ENCODE measurements around the gene GPD1. TPM values are rescaled to one million over a fixed set of nuclear protein-coding genes. Genes with fewer than 3 reads are reported as not detected.

GPD1 gene
- total RNA-seq, 2 donors from 2014 or later, result 7.0 to 232 TPM

- WGBS, 2 donors, result 84 to 100% methylated on average over 1 of the region's 1 CpG
- ATAC-seq (no peak), DNase-seq (no peak)
- H3K27ac ChIP-seq, result no peak overlapping the region
- no peak for TF ChIP-seq CTCF (IDR thresholded peaks at IDR 0.05)
- H3K9me3 ChIP-seq, result no peaks in the 10 kb centered on the region
- H3K36me3 ChIP-seq (replicated peaks in 1 of 2; ENCODE audit: insufficient read depth in 1 of 2, low read depth in 2 of 2), result no peaks in the 10 kb centered on the region
- peaks cover 6% of the 10 kb centered on the region for H3K4me1 ChIP-seq
- H3K4me3 ChIP-seq, result no peak overlapping the region
- H3K27me3 ChIP-seq, result no peaks in the 10 kb centered on the region
- intact Hi-C loops (cut with DNase I), result loop anchor here (5.0 kb wide), 1 partner anchor 102 kb away; no protein-coding TSS in a partner anchor
These were observed 28.0 kb upstream of the GPD1 start for GRCh38 chr12:50075808-50076170.

GRCh38 chr12:50077099-50077498 is 26.7 kb upstream of the GPD1 start:
- Histone ChIP-seq H3K27me3 (no peaks in the 10 kb centered on the region), H3K27ac (no peak overlapping the region), H3K36me3 (replicated peaks in 1 of 2; ENCODE audit: insufficient read depth in 1 of 2, low read depth in 2 of 2) (no peaks in the 10 kb centered on the region), H3K4me1 (peaks cover 6% of the 10 kb centered on the region), H3K4me3 (no peak overlapping the region), H3K9me3 (no peaks in the 10 kb centered on the region)
- no peak for TF ChIP-seq CTCF (IDR thresholded peaks at IDR 0.05)
- TF ChIP-seq POLR2A (IDR thresholded peaks at IDR 0.05), result no peak
- intact Hi-C loops (cut with DNase I), result loop anchor here (5.0 kb wide), 1 partner anchor 100 kb away; no protein-coding TSS in a partner anchor
- no peak for DNase-seq
- no peak for ATAC-seq
- 62 to 75% methylated on average over 11 to 12 of the region's 12 CpGs for WGBS, 2 donors

DNA sequence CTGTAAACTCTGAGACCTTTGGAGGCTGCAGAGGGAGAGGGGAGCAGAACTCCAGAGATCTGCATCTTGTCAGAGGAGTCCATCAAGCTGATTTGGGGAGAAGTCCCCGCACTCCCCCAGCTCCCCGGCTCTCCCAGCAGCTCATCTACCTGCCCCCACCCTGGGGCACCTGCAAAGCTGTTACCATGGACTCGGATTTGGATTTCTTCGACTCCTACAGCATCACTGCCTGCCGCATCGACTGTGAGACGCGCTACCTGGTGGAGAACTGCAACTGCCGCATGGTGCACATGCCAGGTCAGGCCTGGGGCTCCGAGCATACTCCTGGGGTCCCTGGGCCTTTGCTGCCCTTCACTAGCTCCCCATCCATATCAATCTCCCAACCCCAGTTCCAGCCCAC is 25.5 kb upstream of the GPD1 start:
- TF ChIP-seq CTCF (IDR thresholded peaks at IDR 0.05) (no peak), POLR2A (IDR thresholded peaks at IDR 0.05) (no peak)
- Histone ChIP-seq H3K27me3 (no peaks in the 10 kb centered on the region), H3K36me3 (replicated peaks in 1 of 2; ENCODE audit: insufficient read depth in 1 of 2, low read depth in 2 of 2) (no peaks in the 10 kb centered on the region), H3K9me3 (no peaks in the 10 kb centered on the region), H3K27ac (no peak overlapping the region), H3K4me3 (no peak overlapping the region), H3K4me1 (peaks cover 6% of the 10 kb centered on the region)
- WGBS, 2 donors, result 80 to 89% methylated on average over 10 of the region's 10 CpGs
- intact Hi-C loops (cut with DNase I), result loop anchor here (5.0 kb wide), 1 partner anchor 99 kb away; no protein-coding TSS in a partner anchor
- DNase-seq (no peak), ATAC-seq (no peak)

DNA sequence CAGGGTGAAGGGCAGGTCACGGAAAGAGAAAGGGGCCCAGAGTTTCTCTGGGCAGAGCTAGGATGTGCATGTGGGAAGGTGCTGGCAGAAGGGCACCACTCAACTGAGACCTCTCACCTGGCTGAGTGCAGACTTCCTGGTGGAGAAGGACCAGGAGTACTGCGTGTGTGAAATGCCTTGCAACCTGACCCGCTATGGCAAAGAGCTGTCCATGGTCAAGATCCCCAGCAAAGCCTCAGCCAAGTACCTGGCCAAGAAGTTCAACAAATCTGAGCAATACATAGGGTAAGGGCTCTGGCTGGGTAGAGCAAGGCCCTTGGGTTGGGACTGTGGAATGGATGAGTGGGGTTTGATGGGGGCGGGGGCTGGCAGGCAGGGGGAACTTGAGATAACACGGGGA is 24.0 kb upstream of the GPD1 start:
- 75 to 80% methylated on average over 5 of the region's 5 CpGs for WGBS, 2 donors
- DNase-seq (no peak), ATAC-seq (no peak)
- no peak for TF ChIP-seq CTCF (IDR thresholded peaks at IDR 0.05)
- no peak for TF ChIP-seq POLR2A (IDR thresholded peaks at IDR 0.05)
- intact Hi-C loops (cut with DNase I), result loop anchor here (5.0 kb wide), 1 partner anchor 98 kb away; no protein-coding TSS in a partner anchor
- H3K27ac ChIP-seq, result no peak overlapping the region
- peaks cover 9% of the 10 kb centered on the region for H3K4me1 ChIP-seq
- H3K4me3 ChIP-seq, result no peak overlapping the region
- H3K9me3 ChIP-seq, result no peaks in the 10 kb centered on the region
- no peaks in the 10 kb centered on the region for H3K36me3 ChIP-seq (replicated peaks in 1 of 2; ENCODE audit: insufficient read depth in 1 of 2, low read depth in 2 of 2)
- no peaks in the 10 kb centered on the region for H3K27me3 ChIP-seq

GRCh38 chr12:50081096-50081808 is 22.6 kb upstream of the GPD1 start:
- ATAC-seq (no peak), DNase-seq (no peak)
- Histone ChIP-seq H3K4me1 (peaks cover 9% of the 10 kb centered on the region), H3K4me3 (no peak overlapping the region), H3K9me3 (no peaks in the 10 kb centered on the region), H3K36me3 (replicated peaks in 1 of 2; ENCODE audit: insufficient read depth in 1 of 2, low read depth in 2 of 2) (no peaks in the 10 kb centered on the region), H3K27ac (no peak overlapping the region), H3K27me3 (no peaks in the 10 kb centered on the region)
- TF ChIP-seq POLR2A (IDR thresholded peaks at IDR 0.05) (no peak), CTCF (IDR thresholded peaks at IDR 0.05) (no peak)
- 44 to 64% methylated on average over 9 to 42 of the region's 46 CpGs for WGBS, 2 donors
- intact Hi-C loops (cut with DNase I), result no loop called here
